Karpas-422 (cell line): ENCODE measurements around the gene PPP6R2. TPM values are rescaled to one million over a fixed set of nuclear protein-coding genes. Genes with fewer than 3 reads are reported as not detected.

Experiments
- DNase-seq: peaks from one replicate; pipeline ENCODE4 v3.0.0-alpha.2; 2015
- H2AFZ ChIP-seq: fragments of 200-600 bp; sonication (generic); 2 replicates; pipeline ENCODE4 v1.6.1; 2014; ENCODE audit warnings: antibody characterized with exemption, low read length, mixed read lengths
- H3K27ac ChIP-seq: fragments of 200-600 bp; sonication (generic); 2 replicates; pipeline ENCODE4 v1.5.1; 2014; ENCODE audit warnings: mild to moderate bottlenecking, low read length, moderate library complexity
- H3K27me3 ChIP-seq: fragments of 200-600 bp; sonication (generic); 2 replicates; pipeline ENCODE4 v1.6.1; 2014; ENCODE audit warnings: low read length, mixed read lengths
- H3K36me3 ChIP-seq: fragments of 200-600 bp; sonication (generic); 2 replicates; pipeline ENCODE4 v1.6.1; 2014; ENCODE audit warnings: low read length, mixed read lengths; ENCODE audit not compliant: insufficient read depth
- H3K4me1 ChIP-seq: fragments of 200-600 bp; sonication (generic); 2 replicates; pipeline ENCODE4 v1.6.1; 2014; ENCODE audit warnings: mild to moderate bottlenecking, low read length, mixed read lengths
- H3K4me2 ChIP-seq: fragments of 200-600 bp; sonication (generic); 2 replicates; pipeline ENCODE4 v1.6.1; 2014; ENCODE audit warnings: low read length, low read depth, mild to moderate bottlenecking; ENCODE audit not compliant: poor library complexity, severe bottlenecking
- H3K4me3 ChIP-seq: fragments of 200-600 bp; sonication (generic); 2 replicates; pipeline ENCODE4 v1.5.1; 2014; ENCODE audit warnings: mild to moderate bottlenecking, antibody characterized with exemption, low read length, mixed read lengths
- H3K79me2 ChIP-seq: fragments of 200-600 bp; sonication (generic); 2 replicates; pipeline ENCODE4 v1.6.1; 2014; ENCODE audit warnings: mild to moderate bottlenecking, low read length, mixed read lengths
- H3K9ac ChIP-seq: fragments of 200-600 bp; sonication (generic); 2 replicates; pipeline ENCODE4 v1.6.0; 2014; ENCODE audit warnings: low read length
- H3K9me2 ChIP-seq: fragments of 200-600 bp; sonication (generic), shearing (Covaris generic); replicated peaks from 2 replicates; pipeline ENCODE4 v1.6.0; 2014; ENCODE audit warnings: mild to moderate bottlenecking, low read length, moderate library complexity; ENCODE audit not compliant: insufficient read depth
- H3K9me3 ChIP-seq: fragments of 300-700, 200-600 bp; sonication (generic); 2 replicates; pipeline ENCODE4 v1.6.1; 2014; ENCODE audit warnings: low read length, mixed read lengths
- H4K20me1 ChIP-seq: fragments of 200-600 bp; sonication (generic); 2 replicates; pipeline ENCODE4 v1.6.1; 2014; ENCODE audit warnings: mild to moderate bottlenecking, antibody characterized with exemption, low read length, low read depth; ENCODE audit not compliant: insufficient read depth
- total RNA-seq: library from RNA; depleted of rRNA; stranded (reverse); fragments of >200 nt; shearing (Covaris generic); gene quantifications from 2 replicates; pipeline ENCODE4 v1.2.3, GENCODE V29; 2014; ENCODE audit warnings: low replicate concordance

PPP6R2 gene
- total RNA-seq, 1 experiment from 2014 or later: 32.9 TPM

DNA sequence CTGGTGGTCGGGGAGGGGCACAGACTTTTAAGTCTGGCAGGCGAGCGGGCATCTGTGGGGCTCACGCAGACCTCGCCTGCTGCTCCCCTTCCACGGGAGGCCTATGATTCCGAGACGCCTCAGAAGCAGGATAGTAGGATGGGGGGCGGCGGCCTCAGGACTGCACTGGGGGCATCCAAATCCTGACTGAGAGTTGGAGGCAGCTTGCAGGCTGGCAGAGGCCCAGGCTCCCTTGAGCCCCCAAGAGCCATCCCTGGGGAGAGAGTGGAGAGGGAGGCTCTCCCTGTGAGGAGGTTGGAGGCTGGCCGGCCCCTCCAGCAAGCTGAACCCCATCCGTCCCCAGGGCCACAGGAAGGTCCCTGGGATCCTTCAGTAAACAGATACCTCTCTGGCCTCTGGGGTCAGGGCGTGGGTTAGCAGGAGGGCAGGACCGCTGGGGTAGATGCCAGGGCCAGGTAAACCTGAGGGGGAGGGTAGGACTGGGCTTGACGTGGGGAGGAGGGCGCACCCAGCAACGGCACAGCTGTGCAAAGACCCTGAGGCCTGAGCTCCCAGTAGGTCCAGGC, 98.4 kb downstream of the PPP6R2 start:
- H3K4me3 ChIP-seq: no peak overlapping the region
- H3K9ac ChIP-seq: no peak overlapping the region
- H3K36me3 ChIP-seq: 0 out of 2 replicates have a peak, but pooled peaks cover 3% of the 10 kb centered on the region

DNA sequence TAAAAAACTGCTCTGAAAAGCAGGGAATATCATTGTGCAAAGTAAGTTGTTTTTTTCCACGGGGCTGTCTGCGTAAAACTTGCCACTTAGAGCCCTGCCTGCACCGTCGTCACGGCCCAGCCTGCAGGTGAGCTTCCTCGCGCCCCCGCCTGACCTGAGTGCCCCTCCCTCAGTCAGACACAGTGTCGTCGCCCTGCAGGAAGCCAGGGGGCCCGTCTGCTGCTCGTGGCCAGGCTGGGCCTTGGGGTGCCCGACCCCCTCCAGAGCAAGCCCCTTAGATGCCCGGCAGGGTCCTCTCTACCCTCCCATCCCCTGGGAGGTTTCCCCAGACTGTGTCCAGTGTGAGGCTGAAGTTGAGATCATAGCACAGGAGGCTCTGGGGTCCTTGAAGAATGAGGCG, 100.1 kb downstream of the PPP6R2 start:
- H3K4me1 ChIP-seq: peaks cover 8% of the 10 kb centered on the region
- no peak overlapping the region for H2AFZ ChIP-seq
- H3K9ac ChIP-seq: no peak overlapping the region
- H3K4me3 ChIP-seq: no peak overlapping the region
- DNase-seq: no peak
- H3K4me2 ChIP-seq: no peak overlapping the region
- H4K20me1 ChIP-seq: peaks cover 6% of the 10 kb centered on the region; the same call in 1 of the 2 replicates
- H3K79me2 ChIP-seq: no peaks in the 10 kb centered on the region
- no peaks in the 10 kb centered on the region for H3K9me2 ChIP-seq
- H3K27ac ChIP-seq: no peak overlapping the region
- no peaks in the 10 kb centered on the region for H3K9me3 ChIP-seq
- no peaks in the 10 kb centered on the region for H3K27me3 ChIP-seq
- 0 out of 2 replicates have a peak, but pooled peaks cover 3% of the 10 kb centered on the region for H3K36me3 ChIP-seq

More for the DNA sequence above, 98.4 kb downstream of the PPP6R2 start:
- peaks cover 6% of the 10 kb centered on the region; the same call in 1 of the 2 replicates for H4K20me1 ChIP-seq
- H3K27ac ChIP-seq: no peak overlapping the region
- no peak for DNase-seq
- H3K4me2 ChIP-seq: no peak overlapping the region
- H3K27me3 ChIP-seq: no peaks in the 10 kb centered on the region
- no peak overlapping the region for H2AFZ ChIP-seq
- H3K4me1 ChIP-seq: peaks cover 8% of the 10 kb centered on the region
- H3K79me2 ChIP-seq: no peaks in the 10 kb centered on the region
- H3K9me2 ChIP-seq: no peaks in the 10 kb centered on the region
- no peaks in the 10 kb centered on the region for H3K9me3 ChIP-seq

DNA sequence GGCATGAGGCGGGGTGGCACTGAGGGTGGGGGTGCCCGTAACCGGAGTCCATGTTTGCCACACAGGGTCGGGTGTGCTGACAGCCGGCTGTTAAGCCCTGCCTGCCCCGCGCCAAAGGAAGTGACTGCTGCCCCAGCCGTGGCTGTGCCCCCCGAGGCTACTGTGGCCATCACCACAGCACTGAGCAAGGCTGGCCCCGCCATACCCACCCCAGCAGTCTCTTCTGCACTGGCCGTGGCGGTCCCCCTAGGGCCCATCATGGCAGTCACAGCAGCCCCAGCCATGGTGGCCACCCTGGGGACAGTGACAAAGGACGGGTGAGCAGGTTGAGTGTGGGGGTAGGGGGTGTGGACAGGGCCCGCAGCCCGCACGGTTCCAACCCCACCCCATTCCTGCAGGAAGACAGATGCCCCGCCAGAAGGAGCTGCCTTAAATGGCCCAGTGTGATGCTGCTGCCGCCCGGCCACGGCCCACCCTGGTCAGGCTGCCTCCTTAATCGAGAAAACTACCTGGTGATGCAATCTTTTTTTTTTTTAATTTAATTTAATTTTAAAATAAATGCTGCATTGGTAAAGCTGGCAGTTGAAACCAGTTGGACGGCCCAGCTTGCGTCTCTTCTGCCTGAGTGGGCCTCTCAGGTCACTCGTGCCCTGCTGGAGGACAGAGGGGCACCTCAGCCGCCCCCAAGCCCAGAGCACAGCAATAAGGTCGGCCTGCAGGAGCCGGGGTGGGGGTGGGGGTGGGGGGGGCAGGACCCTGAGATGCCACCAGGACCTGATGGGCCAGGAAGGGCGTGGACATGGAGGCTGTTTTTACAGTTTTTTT, 100.9 kb downstream of the PPP6R2 start:
- H3K4me3 ChIP-seq: no peak overlapping the region
- H3K9me3 ChIP-seq: no peaks in the 10 kb centered on the region
- peaks cover 8% of the 10 kb centered on the region for H3K4me1 ChIP-seq
- H3K4me2 ChIP-seq: no peak overlapping the region
- no peak overlapping the region for H3K27ac ChIP-seq
- H3K27me3 ChIP-seq: no peaks in the 10 kb centered on the region
- H4K20me1 ChIP-seq: peaks cover 6% of the 10 kb centered on the region; the same call in 1 of the 2 replicates
- no peaks in the 10 kb centered on the region for H3K9me2 ChIP-seq
- peaks cover 7% of the 10 kb centered on the region; the same call in 1 of the 2 replicates for H3K36me3 ChIP-seq
- no peaks in the 10 kb centered on the region for H3K79me2 ChIP-seq
- no peak overlapping the region for H2AFZ ChIP-seq
- no peak for DNase-seq
- no peak overlapping the region for H3K9ac ChIP-seq

DNA sequence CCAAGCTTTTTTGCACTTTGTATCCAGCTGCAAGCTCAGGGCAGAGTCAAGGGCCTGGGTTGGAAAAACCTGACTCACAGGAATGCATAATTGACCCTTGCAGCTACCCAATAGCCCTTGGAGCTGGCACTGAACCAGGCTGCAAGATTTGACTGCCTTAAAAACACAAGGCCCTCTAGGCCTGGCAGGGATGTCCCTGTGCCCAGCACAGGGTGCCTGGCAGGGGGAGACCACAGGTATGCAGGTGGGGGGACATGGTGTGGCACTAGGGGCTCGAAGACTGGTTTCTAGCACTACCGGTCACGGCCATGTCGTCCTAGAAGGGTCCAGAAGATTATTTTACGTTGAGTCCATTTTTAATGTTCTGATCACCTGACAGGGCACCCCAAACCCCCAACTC, 101.5 kb downstream of the PPP6R2 start:
- Histone ChIP-seq H3K36me3 (peaks cover 7% of the 10 kb centered on the region; the same call in 1 of the 2 replicates), H2AFZ (no peak overlapping the region), H3K79me2 (no peaks in the 10 kb centered on the region), H3K4me1 (peaks cover 12% of the 10 kb centered on the region), H3K9me3 (no peaks in the 10 kb centered on the region), H3K27ac (no peak overlapping the region), H3K4me3 (no peak overlapping the region), H4K20me1 (peaks cover 6% of the 10 kb centered on the region; the same call in 1 of the 2 replicates), H3K9ac (no peak overlapping the region), H3K9me2 (no peaks in the 10 kb centered on the region), H3K4me2 (no peak overlapping the region), H3K27me3 (no peaks in the 10 kb centered on the region)
- peak; percentile 49 for DNase-seq

DNA sequence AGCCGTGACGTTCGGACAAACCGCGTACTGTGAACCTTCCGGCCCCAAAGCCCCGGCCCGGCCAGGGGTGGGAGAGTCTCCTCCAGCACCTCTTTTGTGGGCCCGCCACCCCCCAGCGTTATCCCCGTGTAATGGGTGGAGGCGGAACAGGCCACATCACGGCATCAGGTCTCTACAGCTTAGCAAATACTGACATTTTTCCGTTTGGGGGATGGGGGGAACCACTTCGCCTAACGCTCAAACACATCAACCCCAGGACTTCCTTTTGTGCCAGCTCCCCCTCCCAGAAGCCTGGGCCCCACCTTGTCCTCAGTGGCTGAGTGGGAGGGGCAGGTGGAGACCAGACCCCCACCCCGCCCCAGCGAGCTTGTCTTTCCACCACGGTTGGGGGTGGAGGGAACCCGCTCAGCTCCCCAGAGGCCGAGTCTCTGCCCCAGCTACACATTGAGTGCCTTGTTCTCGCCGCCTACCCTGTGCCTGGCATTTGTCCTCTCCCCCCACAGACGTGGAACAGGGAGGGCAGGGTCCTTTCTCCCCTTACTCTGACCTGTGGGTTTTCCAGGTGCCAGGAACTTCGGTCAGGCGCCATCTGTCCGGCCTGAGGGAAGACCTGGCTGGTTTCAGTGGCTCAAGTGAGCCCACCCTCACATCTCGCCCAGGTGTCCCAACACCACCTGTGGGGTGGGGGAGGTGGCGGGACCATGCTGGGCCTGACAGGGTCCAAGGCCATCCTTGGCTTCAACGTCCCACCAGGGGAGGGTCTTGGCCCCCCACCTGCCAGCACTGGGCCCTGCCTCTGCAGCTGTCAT, 102.1 kb downstream of the PPP6R2 start:
- H3K4me1 ChIP-seq: peaks cover 17% of the 10 kb centered on the region
- no peaks in the 10 kb centered on the region for H3K9me3 ChIP-seq
- H3K9ac ChIP-seq: no peak overlapping the region
- H4K20me1 ChIP-seq: peaks cover 6% of the 10 kb centered on the region; the same call in 1 of the 2 replicates
- no peak overlapping the region for H3K4me2 ChIP-seq
- no peak overlapping the region for H2AFZ ChIP-seq
- peak; percentile 54 for DNase-seq
- H3K4me3 ChIP-seq: no peak overlapping the region
- no peaks in the 10 kb centered on the region for H3K9me2 ChIP-seq
- no peaks in the 10 kb centered on the region for H3K27me3 ChIP-seq
- H3K27ac ChIP-seq: no peak overlapping the region; the same call in 1 of the 2 replicates
- H3K79me2 ChIP-seq: no peaks in the 10 kb centered on the region
- peaks cover 6% of the 10 kb centered on the region; the same call in 1 of the 2 replicates for H3K36me3 ChIP-seq

DNA sequence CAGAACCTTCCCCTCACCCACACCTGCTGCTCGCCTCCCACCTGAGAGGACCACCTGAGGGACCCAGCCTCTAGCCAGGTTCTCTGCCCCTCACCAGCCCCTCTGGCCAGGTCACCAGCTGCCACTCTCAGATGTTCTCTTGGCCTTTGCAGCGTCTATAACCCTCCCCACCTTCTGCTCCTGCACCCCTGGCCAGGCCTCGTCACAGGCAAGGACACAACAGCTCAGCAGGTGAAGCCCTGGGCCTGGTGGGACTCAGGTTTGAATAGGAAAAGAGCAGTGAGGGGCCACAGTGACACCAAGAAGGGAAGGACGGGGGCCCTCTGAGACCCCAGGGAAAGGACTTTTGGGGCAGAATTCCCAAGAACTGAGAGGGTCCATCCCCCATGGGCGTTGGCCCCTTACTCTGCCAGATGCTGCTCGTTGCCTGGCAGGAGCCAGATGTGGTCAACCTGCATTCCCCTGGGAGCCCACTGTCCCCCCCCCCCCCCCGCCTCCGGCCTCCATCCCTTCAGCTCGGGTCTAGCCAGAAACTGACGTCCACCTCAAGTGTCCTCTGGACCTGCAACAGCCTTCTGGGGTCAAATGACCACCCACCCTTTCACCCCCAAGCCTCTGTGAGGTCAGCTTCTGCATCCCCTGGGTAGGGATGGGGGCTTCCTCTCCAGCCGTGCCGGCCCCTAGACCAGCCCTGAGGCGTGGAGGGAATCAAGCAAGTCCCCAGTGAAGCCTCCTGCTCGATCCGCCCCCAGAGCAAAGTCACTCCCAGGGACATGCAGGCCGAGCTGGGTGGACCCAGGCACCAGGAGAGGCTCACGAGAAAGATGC, 103.0 kb downstream of the PPP6R2 start:
- no peaks in the 10 kb centered on the region for H3K79me2 ChIP-seq
- peaks cover 6% of the 10 kb centered on the region; the same call in 1 of the 2 replicates for H4K20me1 ChIP-seq
- no peak overlapping the region for H3K4me3 ChIP-seq
- DNase-seq: no peak
- no peak overlapping the region for H3K9ac ChIP-seq
- H3K9me2 ChIP-seq: no peaks in the 10 kb centered on the region
- no peak overlapping the region; the same call in 1 of the 2 replicates for H3K27ac ChIP-seq
- H3K4me2 ChIP-seq: no peak overlapping the region
- H3K36me3 ChIP-seq: peaks cover 3% of the 10 kb centered on the region; the same call in 1 of the 2 replicates
- H3K9me3 ChIP-seq: no peaks in the 10 kb centered on the region
- no peak overlapping the region for H2AFZ ChIP-seq
- H3K27me3 ChIP-seq: no peaks in the 10 kb centered on the region
- H3K4me1 ChIP-seq: peaks cover 17% of the 10 kb centered on the region

DNA sequence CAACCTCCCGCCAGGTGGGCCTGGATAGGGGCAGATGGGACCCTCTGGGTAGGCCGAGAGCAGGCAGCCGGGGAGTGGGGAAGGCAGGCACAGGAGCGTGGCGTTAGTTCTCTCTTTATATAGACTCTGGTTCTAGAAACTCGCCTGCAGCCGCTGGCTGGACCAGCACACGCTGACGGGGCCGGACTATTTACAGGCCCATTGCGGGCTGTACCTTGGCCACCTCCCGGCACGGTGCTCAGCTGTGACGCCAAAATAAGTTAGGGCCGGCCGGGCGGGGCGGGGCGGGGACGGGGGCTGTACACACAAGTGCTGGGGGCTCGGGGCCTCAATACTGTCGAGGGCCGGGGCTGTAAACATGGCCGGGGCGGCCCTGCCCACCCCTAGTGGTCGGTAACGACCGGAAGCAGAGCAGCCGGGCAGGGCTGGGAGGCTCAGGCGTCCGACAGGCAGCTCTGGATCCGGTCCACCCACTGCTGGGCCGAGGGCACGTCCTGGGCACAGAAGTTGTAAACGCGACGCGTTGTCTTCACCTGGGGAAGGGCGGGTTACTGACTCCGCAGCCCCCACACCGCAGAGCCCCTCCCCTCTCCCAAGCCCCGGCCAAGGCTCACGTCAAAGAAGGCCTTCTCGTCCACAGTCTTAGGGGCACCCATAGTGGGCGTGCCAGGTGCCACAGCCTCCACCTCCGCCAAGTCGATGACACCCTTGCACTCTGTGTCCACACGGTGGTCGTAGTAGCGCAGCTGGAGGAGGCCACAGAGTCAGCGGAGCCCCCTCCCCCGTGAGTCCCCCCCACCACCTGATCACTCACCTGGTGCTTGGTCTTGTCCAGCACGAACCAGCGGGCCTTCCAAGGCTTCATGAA, 103.8 kb downstream of the PPP6R2 start:
- no peak overlapping the region for H3K9ac ChIP-seq
- no peak overlapping the region for H3K27ac ChIP-seq
- no peaks in the 10 kb centered on the region for H3K9me3 ChIP-seq
- H3K9me2 ChIP-seq: no peaks in the 10 kb centered on the region
- no peak overlapping the region for H3K4me2 ChIP-seq
- 0 out of 2 replicates have a peak, but pooled peaks cover 4% of the 10 kb centered on the region for H3K79me2 ChIP-seq
- peaks cover 7% of the 10 kb centered on the region for H3K36me3 ChIP-seq
- H4K20me1 ChIP-seq: peaks cover 6% of the 10 kb centered on the region; the same call in 1 of the 2 replicates
- H3K4me1 ChIP-seq: peaks cover 17% of the 10 kb centered on the region
- H3K4me3 ChIP-seq: no peak overlapping the region
- DNase-seq: no peak
- no peak overlapping the region for H2AFZ ChIP-seq
- H3K27me3 ChIP-seq: no peaks in the 10 kb centered on the region
